MM.1S (cell line): ENCODE measurements around the gene DENND1A.

Source experiments
- DNase-seq: peaks from one replicate; pipeline ENCODE4 v3.0.0-alpha.2; 2015
- H2AFZ ChIP-seq: fragments of 300-600 bp; sonication (generic); 2 replicates; pipeline ENCODE4 v1.6.0; 2016; ENCODE audit warnings: antibody characterized with exemption, low read length
- H3F3A ChIP-seq: fragments of 300-600 bp; sonication (generic); 2 replicates; pipeline ENCODE4 v1.6.1; 2016; ENCODE audit warnings: mild to moderate bottlenecking, antibody characterized with exemption, low read length, moderate library complexity, mixed read lengths; ENCODE audit not compliant: insufficient read depth
- H3K27ac ChIP-seq: fragments of 300-600 bp; sonication (generic); 2 replicates; pipeline ENCODE4 v1.5.1; 2016; ENCODE audit warnings: mild to moderate bottlenecking, low read length
- H3K27me3 ChIP-seq: fragments of 300-600 bp; sonication (generic); replicated peaks from 2 replicates; pipeline ENCODE4 v1.6.0; 2016; ENCODE audit warnings: low read length; ENCODE audit not compliant: insufficient read depth
- H3K36me3 ChIP-seq: fragments of 300-600 bp; sonication (generic); replicated peaks from 2 replicates; pipeline ENCODE4 v1.6.1; 2016; ENCODE audit warnings: mild to moderate bottlenecking, low read length, mixed read lengths; ENCODE audit not compliant: insufficient read depth
- H3K4me1 ChIP-seq: fragments of 300-600 bp; sonication (generic); 2 replicates; pipeline ENCODE4 v1.6.1; 2016; ENCODE audit warnings: low read length, mixed read lengths
- H3K4me2 ChIP-seq: fragments of 300-600 bp; sonication (generic); 2 replicates; pipeline ENCODE4 v1.6.0; 2016; ENCODE audit warnings: low read depth, low read length
- H3K4me3 ChIP-seq: fragments of 300-600 bp; sonication (generic); 2 replicates; pipeline ENCODE4 v1.5.1; 2016; ENCODE audit warnings: low read length, mixed read lengths
- H3K79me2 ChIP-seq: fragments of 300-600 bp; sonication (generic); 2 replicates; pipeline ENCODE4 v1.6.1; 2016; ENCODE audit warnings: mixed run types, low read length, mixed read lengths
- H3K9ac ChIP-seq: fragments of 300-600 bp; sonication (generic); 2 replicates; pipeline ENCODE4 v1.6.1; 2016; ENCODE audit warnings: low read length, mixed read lengths
- H3K9me2 ChIP-seq: fragments of 300-600 bp; sonication (generic); replicated peaks from 2 replicates; pipeline ENCODE4 v1.6.1; 2016; ENCODE audit warnings: mild to moderate bottlenecking, low read length, mixed read lengths; ENCODE audit not compliant: insufficient read depth
- H3K9me3 ChIP-seq: fragments of 300-600 bp; sonication (generic); replicated peaks from 2 replicates; pipeline ENCODE4 v1.6.1; 2016; ENCODE audit warnings: mild to moderate bottlenecking, low read length, mixed read lengths; ENCODE audit not compliant: insufficient read depth
- H4K20me1 ChIP-seq: fragments of 300-600 bp; sonication (generic); 2 replicates; pipeline ENCODE4 v1.6.1; 2016; ENCODE audit warnings: mild to moderate bottlenecking, low read length, moderate library complexity, mixed read lengths; ENCODE audit not compliant: insufficient read depth
- CTCF ChIP-seq: fragments of 300-600 bp; sonication (generic); IDR thresholded peaks from 2 replicates; pipeline ENCODE4 v1.5.1; 2016; ENCODE audit warnings: antibody characterized with exemption, low read length, mixed read lengths
- EZH2 ChIP-seq: fragments of 300-600 bp; sonication (generic); optimal IDR thresholded peaks from 2 replicates; pipeline ENCODE3; 2017; ENCODE audit warnings: low read depth, mild to moderate bottlenecking, antibody characterized with exemption, low read length, mixed read lengths
- EZH2phosphoT487 ChIP-seq: fragments of 300-600 bp; sonication (generic); IDR thresholded peaks from 2 replicates; pipeline ENCODE4 v1.6.1; 2018; ENCODE audit warnings: antibody characterized with exemption, low read length

DENND1A gene

GRCh38 chr9:123942542-123942941, 12.6 kb upstream of the DENND1A start:
- DNase-seq, result no peak
- no peaks in the 10 kb centered on the region for H3K9me2 ChIP-seq
- no peaks in the 10 kb centered on the region for H3F3A ChIP-seq
- H3K4me1 ChIP-seq, result no peaks in the 10 kb centered on the region
- no peaks in the 10 kb centered on the region for H3K36me3 ChIP-seq
- no peak overlapping the region for H3K4me3 ChIP-seq
- H3K27ac ChIP-seq, result no peak overlapping the region
- no peaks in the 10 kb centered on the region for H4K20me1 ChIP-seq
- H2AFZ ChIP-seq, result no peak overlapping the region
- no peak overlapping the region for H3K9ac ChIP-seq
- H3K9me3 ChIP-seq, result no peaks in the 10 kb centered on the region
- no peaks in the 10 kb centered on the region for H3K27me3 ChIP-seq
- H3K79me2 ChIP-seq, result no peaks in the 10 kb centered on the region
- TF ChIP-seq EZH2phosphoT487, result no peak
- no peak for TF ChIP-seq EZH2
- no peak for TF ChIP-seq CTCF
- H3K4me2 ChIP-seq, result no peak overlapping the region

- Histone ChIP-seq H3K36me3 (no peaks in the 10 kb centered on the region), H3K4me1 (no peaks in the 10 kb centered on the region), H3K27me3 (no peaks in the 10 kb centered on the region), H3K27ac (no peak overlapping the region), H3K4me2 (no peak overlapping the region), H2AFZ (no peak overlapping the region), H3K9ac (no peak overlapping the region), H4K20me1 (no peaks in the 10 kb centered on the region), H3F3A (no peaks in the 10 kb centered on the region), H3K9me3 (no peaks in the 10 kb centered on the region), H3K4me3 (no peak overlapping the region), H3K79me2 (no peaks in the 10 kb centered on the region), H3K9me2 (no peaks in the 10 kb centered on the region)
- TF ChIP-seq EZH2 (no peak), EZH2phosphoT487 (no peak), CTCF (no peak)
- DNase-seq, result no peak
Observed at GRCh38 chr9:123941524-123942070, 11.7 kb upstream of the DENND1A start.

- no peaks in the 10 kb centered on the region for H3K36me3 ChIP-seq
- no peaks in the 10 kb centered on the region for H3K4me1 ChIP-seq
- no peaks in the 10 kb centered on the region for H4K20me1 ChIP-seq
- H3K9me2 ChIP-seq, result no peaks in the 10 kb centered on the region
- no peaks in the 10 kb centered on the region for H3K27me3 ChIP-seq
- TF ChIP-seq EZH2phosphoT487 (no peak), EZH2 (no peak), CTCF (no peak)
- H3K9ac ChIP-seq, result no peak overlapping the region
- no peak overlapping the region for H3K4me2 ChIP-seq
- H3K4me3 ChIP-seq, result no peak overlapping the region
- H2AFZ ChIP-seq, result no peak overlapping the region
- no peak overlapping the region for H3K27ac ChIP-seq
- H3K9me3 ChIP-seq, result no peaks in the 10 kb centered on the region
- H3K79me2 ChIP-seq, result no peaks in the 10 kb centered on the region
- no peaks in the 10 kb centered on the region for H3F3A ChIP-seq
- DNase-seq, result no peak
Observed at GRCh38 chr9:123940721-123941523, 11.0 kb upstream of the DENND1A start.
